MCF 10A (cell line): ENCODE results near the gene PROK1. TPM values are rescaled to one million over a fixed set of nuclear protein-coding genes. Genes with fewer than 3 reads are reported as not detected.

Experiments
- BruUV-seq: library from RNA; stranded (reverse); fragments of 400-500 nt; replicated peaks from 2 replicates; lab custom pipeline; 2021; lab: Mats Ljungman, UMichigan
- CTCF ChIA-PET: fragments of 300-600 bp; sonication (Branson Sonifier 250); formaldehyde crosslinking; extraction: SDS; loops from one replicate; lab custom pipeline; 2021; ENCODE audit warnings: antibody characterized with exemption, inconsistent platforms; lab: Yijun Ruan, JAX
- POLR2A ChIA-PET: fragments of 300-600, 350-650 bp; sonication (Branson Sonifier 250); formaldehyde crosslinking; extraction: SDS; loops from one replicate; lab custom pipeline; 2020; ENCODE audit warnings: antibody characterized with exemption, inconsistent platforms; lab: Yijun Ruan, JAX
- DNase-seq: peaks from one replicate; pipeline ENCODE4 v3.0.0-alpha.2; 2018; ENCODE audit not compliant: unreplicated experiment
- H3K27ac Mint-ChIP-seq: one replicate; pipeline ENCODE4 v1.8.0; 2022; ENCODE audit warnings: mild to moderate bottlenecking, low read depth, mixed read lengths; ENCODE audit not compliant: unreplicated experiment
- H3K27me3 Mint-ChIP-seq: one replicate; pipeline ENCODE4 v1.8.0; 2022; ENCODE audit warnings: mixed read lengths; ENCODE audit not compliant: insufficient read depth, unreplicated experiment
- H3K36me3 Mint-ChIP-seq: one replicate; pipeline ENCODE4 v1.8.0; 2022; ENCODE audit warnings: mild to moderate bottlenecking, moderate library complexity, mixed read lengths; ENCODE audit not compliant: insufficient read depth, unreplicated experiment
- H3K4me1 Mint-ChIP-seq: one replicate; pipeline ENCODE4 v1.8.0; 2022; ENCODE audit warnings: mixed read lengths; ENCODE audit not compliant: insufficient read depth, unreplicated experiment
- H3K4me3 Mint-ChIP-seq: one replicate; pipeline ENCODE4 v1.8.0; 2022; ENCODE audit warnings: mild to moderate bottlenecking, moderate library complexity, mixed read lengths; ENCODE audit not compliant: unreplicated experiment
- H3K9me3 Mint-ChIP-seq: one replicate; pipeline ENCODE4 v1.8.0; 2022; ENCODE audit warnings: mixed read lengths; ENCODE audit not compliant: unreplicated experiment
- intact Hi-C: fragments of 100-400 bp; cut with micrococcal nuclease; formaldehyde crosslinking; loops from 2 replicates; pipeline ENCODE4 v1.14.1; 2022
- total RNA-seq: library from RNA; stranded (reverse); gene quantifications from 2 replicates; pipeline ENCODE4 v1.2.3, GENCODE V29; 2022
- TF ChIP-seq, protein P1 (sequence below): fragments of 200-600 bp; IDR thresholded peaks from one replicate; pipeline ENCODE4 v1.8.0; 2022; ENCODE audit warnings: antibody characterized with exemption, mild to moderate bottlenecking; ENCODE audit not compliant: unreplicated experiment

PROK1 gene
- total RNA-seq, 1 experiment from 2014 or later: not detected

DNA sequence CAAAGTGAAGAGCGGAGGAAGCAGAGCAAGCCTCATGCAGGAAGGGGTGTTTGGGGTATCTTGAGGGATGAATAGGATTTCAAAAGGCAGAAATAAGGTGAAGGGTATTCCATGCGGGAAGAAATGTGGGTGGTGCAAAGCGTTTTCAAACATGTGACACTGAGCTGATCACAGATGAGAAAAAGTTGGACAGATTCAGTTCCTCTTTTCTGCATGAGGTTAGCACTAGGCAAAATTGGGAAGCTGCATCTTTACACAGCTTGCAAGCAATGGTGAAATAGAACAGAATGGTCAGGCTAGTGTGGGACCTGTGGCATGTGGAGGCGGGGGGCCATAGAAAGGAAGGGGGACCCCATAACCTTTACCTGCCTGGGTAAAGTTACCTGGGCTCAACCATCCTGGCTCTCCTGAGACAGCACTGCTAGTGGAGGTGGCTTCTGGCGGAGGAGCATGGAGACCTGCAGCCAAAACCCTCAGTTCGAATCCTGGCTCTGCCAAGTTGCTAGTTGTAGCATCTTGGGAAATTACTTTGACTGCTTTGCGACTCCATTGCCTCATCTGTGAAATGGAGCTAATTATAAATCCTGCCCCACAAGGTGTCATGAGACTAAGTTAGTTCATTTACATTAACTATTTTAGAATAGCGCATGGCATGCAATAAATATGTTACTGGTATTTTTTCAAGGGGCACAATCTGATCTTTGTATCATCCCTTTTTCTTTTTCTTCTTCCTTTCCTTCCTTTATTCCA is 51.6 kb downstream of the PROK1 start:
- DNase-seq: no peak
- no peaks in the 10 kb centered on the region for H3K36me3 Mint-ChIP-seq
- H3K9me3 Mint-ChIP-seq: no peaks in the 10 kb centered on the region
- no peak overlapping the region for H3K27ac Mint-ChIP-seq
- CTCF ChIA-PET: interaction anchor here (0.9 to 1.9 kb wide), 4 partner anchors 42 to 299 kb away, joined by 3 to 7 read pairs (median 3); no protein-coding TSS in a partner anchor
- no TSS peak for BruUV-seq
- intact Hi-C loops: no loop called here
- POLR2A ChIA-PET: no interaction called here
- TF ChIP-seq, protein P1, sequence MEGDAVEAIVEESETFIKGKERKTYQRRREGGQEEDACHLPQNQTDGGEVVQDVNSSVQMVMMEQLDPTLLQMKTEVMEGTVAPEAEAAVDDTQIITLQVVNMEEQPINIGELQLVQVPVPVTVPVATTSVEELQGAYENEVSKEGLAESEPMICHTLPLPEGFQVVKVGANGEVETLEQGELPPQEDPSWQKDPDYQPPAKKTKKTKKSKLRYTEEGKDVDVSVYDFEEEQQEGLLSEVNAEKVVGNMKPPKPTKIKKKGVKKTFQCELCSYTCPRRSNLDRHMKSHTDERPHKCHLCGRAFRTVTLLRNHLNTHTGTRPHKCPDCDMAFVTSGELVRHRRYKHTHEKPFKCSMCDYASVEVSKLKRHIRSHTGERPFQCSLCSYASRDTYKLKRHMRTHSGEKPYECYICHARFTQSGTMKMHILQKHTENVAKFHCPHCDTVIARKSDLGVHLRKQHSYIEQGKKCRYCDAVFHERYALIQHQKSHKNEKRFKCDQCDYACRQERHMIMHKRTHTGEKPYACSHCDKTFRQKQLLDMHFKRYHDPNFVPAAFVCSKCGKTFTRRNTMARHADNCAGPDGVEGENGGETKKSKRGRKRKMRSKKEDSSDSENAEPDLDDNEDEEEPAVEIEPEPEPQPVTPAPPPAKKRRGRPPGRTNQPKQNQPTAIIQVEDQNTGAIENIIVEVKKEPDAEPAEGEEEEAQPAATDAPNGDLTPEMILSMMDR: no peak
- peaks cover 37% of the 10 kb centered on the region for H3K27me3 Mint-ChIP-seq
- H3K4me3 Mint-ChIP-seq: no peak overlapping the region
- no peaks in the 10 kb centered on the region for H3K4me1 Mint-ChIP-seq

DNA sequence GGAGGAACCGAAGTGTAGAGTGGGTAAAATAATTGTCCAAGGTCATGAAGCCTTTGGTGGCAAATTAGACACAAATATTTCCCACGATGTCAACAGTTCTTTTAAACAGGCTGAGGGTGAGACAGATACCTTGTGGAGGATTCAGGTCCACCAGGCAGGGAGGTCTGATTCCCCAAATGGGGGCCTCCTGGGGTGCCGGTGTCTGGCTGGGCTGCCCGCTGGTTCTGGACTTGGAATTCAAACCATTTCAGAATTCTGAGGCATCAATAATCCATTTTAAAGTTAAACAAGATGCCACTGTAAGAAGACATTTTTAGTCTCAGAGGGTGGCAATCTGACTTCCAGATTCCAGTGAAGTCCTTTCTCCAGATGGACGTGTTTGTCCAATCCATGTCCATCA is 52.5 kb downstream of the PROK1 start:
- Mint-ChIP-seq H3K27ac (no peak overlapping the region), H3K27me3 (peaks cover 37% of the 10 kb centered on the region), H3K9me3 (no peaks in the 10 kb centered on the region), H3K4me3 (no peak overlapping the region), H3K36me3 (no peaks in the 10 kb centered on the region), H3K4me1 (no peaks in the 10 kb centered on the region)
- POLR2A ChIA-PET: no interaction called here
- intact Hi-C loops: no loop called here
- CTCF ChIA-PET: interaction anchor here (0.8 to 6.4 kb wide), 5 partner anchors 7 to 191 kb away, joined by 3 to 35 read pairs (median 5); no protein-coding TSS in a partner anchor
- DNase-seq: no peak
- TF ChIP-seq, protein P1: no peak
- no TSS peak for BruUV-seq

DNA sequence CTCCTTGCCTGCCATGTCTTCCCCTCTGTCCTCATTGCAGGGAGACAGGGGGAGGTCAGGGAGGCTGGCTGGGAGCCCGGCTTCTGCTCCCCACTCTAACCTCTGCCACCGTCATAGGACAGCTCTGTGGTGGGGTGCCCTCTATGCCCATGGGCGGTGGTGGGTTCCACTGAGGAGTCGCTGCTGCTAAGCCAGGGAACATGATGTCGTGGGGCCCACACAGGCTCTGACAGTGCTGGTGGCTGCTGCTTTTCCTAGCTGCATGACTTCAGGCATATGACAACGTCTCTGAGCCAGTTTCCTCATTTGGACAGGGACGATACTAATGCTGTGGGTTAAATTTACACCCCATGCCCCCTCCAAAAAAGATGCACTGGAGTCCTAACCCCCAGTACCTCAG is 53.3 kb downstream of the PROK1 start:
- ChIA-PET CTCF (interaction anchor here (0.6 to 6.4 kb wide), 4 partner anchors 8 to 269 kb away, joined by 3 to 35 read pairs (median 4); no protein-coding TSS in a partner anchor), POLR2A (no interaction called here)
- Mint-ChIP-seq H3K36me3 (no peaks in the 10 kb centered on the region), H3K27ac (no peak overlapping the region), H3K9me3 (no peaks in the 10 kb centered on the region), H3K4me1 (no peaks in the 10 kb centered on the region), H3K27me3 (peaks cover 37% of the 10 kb centered on the region), H3K4me3 (no peak overlapping the region)
- no peak for DNase-seq
- intact Hi-C loops: no loop called here
- BruUV-seq: no TSS peak
- TF ChIP-seq, protein P1: no peak

DNA sequence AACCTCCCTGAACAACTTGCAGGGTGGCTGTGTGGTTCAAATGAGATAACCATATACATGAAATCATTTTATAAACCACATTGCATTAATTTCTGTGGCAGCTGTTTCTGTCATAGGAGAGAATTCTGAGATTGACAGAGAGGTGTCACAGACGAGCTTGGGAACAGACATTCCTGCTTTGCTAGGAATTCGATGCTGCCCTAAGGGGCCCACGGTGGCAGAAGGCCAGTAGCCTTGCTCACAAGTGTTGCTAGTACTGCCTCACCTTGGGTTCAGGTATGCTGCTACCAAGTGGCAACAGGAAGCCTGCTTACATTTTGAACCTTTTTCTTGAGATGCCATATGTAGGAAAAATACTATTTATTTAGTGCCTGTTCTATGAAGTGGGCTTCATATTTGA is 54.6 kb downstream of the PROK1 start:
- no peak overlapping the region for H3K27ac Mint-ChIP-seq
- H3K36me3 Mint-ChIP-seq: no peaks in the 10 kb centered on the region
- intact Hi-C loops: no loop called here
- POLR2A ChIA-PET: no interaction called here
- H3K4me3 Mint-ChIP-seq: no peak overlapping the region
- CTCF ChIA-PET: interaction anchor here (6.4 kb wide), 1 partner anchor 9 kb away, joined by 35 read pairs; no protein-coding TSS in a partner anchor
- no peaks in the 10 kb centered on the region for H3K4me1 Mint-ChIP-seq
- no peak for DNase-seq
- TF ChIP-seq, protein P1: no peak
- peaks cover 37% of the 10 kb centered on the region for H3K27me3 Mint-ChIP-seq
- no peaks in the 10 kb centered on the region for H3K9me3 Mint-ChIP-seq
- no TSS peak for BruUV-seq
